HG02938 (cell line): ENCODE measurements around the gene GTPBP1.

Experiments
- ATAC-seq: cut with Tn5 transposase; IDR thresholded peaks from one replicate; pipeline ENCODE4 v1.9.1; 2021; ENCODE audit warnings: mild to moderate bottlenecking, moderate library complexity; ENCODE audit not compliant: unreplicated experiment

GTPBP1 gene

DNA sequence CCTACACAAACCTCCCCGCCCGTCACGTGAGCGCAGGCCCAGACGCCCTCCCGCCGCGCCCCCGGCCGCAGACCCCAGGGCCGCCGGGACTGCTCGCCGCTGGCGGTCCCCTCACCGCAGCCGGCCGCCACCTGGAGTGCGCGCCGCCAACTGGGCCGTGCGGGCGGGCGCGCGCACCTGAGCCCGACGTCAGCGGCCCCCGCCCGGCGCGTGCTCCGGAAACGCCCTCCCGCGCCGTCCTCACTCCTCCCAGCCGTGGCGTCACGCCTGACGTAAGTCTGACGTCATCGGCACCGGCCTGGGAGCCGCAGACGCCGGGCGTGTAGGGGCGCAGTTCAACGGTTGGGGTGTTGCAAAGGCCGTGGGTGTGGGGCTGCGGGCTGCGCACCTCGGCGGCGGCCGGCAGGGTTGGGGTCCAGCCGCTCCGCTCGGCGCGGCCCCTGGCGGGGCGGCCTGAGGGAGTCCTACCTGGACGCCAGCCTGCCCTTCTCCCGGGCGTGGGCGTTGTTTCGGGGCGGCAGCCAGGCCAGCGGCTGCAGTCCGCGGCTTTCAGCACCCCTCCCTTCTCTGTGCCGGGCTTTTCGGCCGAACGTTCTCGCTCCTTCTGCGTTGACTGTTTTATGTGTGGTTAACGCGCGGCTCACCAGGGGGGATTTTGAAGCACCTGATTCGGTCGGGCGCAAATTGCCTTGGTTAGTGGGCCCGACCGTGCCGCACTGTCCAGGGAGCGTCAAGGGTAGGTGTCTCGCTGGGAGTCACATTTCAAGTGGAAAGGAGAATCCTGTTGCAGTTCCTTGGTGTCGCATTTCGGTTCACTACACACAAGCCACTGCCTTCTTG, 4.7 kb upstream of the GTPBP1 start, which contains the start of gene JOSD1:
Gene JOSD1, minus strand, starts transcription at position 155 of the 840 bp plus-strand sequence. CDS start 956 bp downstream, outside the sequence.
- ATAC-seq = peak; percentile 18

DNA sequence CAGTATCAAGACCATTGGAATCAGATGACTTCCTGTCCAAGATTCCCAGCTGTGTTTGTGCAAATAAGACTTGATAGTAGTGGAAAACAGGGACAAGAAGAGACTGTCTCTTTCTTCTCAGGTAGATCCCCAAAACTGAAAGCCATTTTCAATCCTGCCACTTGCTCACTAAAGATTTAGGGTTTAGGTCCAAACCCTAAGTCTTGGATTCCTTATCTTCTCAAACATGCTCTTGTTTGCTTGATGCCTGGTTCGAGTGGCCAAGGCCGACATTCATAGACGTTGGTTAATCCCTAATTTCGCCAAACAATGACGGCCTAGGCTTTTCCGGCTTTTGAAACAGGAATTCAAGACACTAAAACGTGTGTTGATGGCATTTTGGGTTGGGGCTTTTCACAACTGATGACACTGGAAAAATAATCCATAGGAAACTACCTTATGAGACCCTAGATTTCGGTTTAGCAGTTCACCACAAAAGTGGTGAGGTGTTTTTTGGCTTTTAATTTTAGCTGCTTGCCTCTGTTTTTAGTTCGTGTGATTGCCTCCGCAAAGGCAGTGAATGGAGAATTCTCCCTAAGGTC, 1.0 kb upstream of the GTPBP1 start:
- ATAC-seq = no peak

DNA sequence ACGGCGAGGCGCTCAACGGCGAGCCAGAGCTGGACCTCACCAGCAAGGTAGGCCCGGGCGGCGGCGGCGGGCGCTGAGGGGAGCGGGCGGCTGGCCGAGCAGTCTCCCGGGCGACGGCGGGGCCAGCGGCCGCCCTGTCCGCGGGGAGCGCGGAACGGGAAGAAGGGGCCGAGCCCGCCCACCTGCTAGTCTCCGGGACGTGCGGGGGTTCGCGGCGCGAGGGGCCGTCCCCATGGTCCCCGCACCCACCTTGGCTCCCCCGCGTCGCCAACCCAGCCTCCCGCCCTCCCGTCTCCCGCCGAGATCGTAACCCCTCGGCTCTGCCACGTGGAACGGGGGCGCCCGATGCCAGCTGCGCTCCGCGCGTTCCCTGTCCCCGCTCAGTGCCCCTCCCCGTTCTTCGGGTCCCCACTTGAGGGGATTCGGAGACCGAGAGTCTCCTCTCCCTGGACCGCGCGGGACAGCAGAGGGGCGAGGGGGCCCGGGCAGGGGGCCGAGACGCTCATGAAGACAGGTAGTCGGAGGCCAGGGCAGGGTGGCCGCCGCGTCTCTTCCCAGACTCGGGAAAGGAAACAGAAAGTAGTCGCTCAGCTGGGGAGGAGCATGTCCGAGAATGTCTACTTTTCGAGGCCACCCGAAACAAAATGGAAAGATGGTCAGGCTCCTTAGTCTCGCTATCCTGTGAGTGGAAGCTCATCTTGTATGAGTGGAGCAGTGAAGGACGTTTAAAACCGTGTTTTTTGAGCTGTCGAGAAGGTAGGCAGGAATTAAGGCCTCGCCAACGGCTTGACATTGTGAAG, 557 bp downstream of the GTPBP1 start:
- no peak for ATAC-seq

DNA sequence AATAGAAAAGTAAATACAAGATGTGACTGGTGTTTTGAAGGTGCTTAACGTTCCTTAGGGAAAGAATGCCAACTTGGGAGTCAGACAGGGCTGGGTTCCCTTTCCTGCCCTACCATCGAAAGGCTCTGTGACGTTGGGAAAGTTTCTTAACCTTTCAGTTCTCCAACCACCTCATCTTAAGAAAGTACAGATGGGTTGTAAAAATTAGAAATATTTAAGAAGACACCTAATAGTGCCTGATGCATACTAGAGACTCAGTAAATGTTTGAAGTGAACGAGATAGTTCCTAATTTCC, 1.1 kb downstream of the GTPBP1 start:
- ATAC-seq = no peak

DNA sequence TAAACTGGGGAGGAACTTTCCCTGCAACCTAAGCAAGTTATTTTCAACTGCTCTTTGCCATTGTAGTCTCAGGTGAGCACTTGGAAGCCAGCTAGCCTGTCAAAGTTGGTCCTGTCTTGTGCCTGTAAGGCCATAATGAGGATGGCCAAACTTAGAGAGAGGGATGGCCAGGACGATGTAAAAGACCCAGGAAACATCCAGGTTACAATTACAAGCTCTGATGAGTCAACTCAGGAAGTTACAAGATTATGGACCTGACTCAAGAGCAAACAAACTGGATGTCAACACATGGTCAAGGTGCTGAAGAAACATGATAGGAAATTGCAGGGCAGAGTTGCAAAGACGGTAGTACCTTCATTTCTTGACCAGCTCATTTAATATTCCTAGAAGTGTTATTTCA, 1.6 kb downstream of the GTPBP1 start:
- ATAC-seq = no peak

DNA sequence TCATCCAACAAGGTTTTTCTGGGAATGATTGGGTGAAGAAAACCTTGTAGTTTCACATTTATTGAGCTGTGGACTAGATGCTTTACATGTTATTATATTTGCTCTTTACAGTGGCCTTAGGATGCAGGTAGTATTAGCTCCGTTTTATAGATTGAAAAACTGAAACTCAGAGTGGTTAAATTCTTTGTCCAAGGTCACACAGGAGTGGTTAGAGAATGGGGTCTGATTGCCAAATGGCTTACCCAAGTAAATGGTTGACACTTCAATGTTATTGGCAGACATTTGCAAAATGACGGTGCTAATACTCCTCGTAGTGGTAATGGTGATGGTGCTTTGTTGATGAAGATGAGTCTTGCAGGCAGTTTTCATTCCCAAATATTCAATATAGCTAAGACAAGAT, 2.2 kb downstream of the GTPBP1 start:
- ATAC-seq = no peak

DNA sequence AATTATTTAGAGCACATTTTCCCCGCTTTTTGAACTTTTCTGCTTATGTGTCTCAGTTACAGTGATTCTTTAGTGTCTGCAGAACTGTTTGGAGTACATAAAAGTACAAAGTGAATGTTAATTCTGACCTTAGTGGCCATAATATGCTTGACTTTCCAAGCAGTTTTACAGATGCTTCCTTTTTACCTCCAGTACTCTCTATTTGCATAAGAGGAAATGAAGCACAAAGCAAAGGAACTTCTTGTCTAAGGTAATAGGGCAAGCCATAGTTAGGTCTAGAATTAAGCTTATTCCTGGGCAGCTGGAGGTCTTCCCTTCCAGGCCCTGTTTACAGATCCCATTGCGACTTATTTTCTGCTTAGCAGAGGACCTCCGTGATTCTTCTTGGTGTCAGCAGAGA, 3.6 kb downstream of the GTPBP1 start:
- ATAC-seq = no peak

DNA sequence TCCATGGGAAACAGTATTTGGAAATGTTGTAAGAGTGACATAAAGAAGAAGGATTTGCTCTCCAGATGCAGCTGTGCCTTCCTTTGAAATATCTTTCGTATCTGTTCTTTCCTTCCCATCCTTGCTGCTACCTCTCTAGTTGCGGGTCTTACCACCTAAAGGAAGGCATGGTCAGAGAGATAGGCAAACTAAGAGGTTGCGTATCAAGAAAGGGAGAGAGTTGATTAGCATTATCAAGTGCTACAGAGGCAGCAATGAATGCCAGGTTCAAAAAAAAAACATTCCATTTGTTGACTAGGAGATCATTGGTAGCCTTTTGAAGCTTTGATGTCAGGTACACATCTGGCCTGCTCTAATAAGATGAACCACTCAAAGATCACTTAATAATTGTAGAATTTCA, 4.6 kb downstream of the GTPBP1 start:
- no peak for ATAC-seq

DNA sequence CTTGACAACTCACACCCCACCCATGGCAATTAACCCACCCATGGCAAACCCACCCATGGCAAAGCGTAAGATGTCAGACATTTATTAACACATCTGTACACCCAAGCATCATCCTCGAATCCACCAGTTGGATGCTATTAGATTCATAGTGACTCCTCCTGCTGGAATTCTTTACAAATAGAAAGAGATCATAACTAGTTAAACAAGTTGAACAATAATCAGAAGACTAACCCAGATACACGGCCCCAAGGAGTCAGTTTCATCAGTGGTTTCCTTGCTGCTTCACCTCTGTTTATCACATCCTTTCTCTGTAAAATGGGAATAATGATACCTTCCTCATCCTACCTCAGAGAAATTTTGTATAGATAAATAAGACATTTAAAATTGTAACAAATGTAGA, 5.1 kb downstream of the GTPBP1 start:
- ATAC-seq = no peak

DNA sequence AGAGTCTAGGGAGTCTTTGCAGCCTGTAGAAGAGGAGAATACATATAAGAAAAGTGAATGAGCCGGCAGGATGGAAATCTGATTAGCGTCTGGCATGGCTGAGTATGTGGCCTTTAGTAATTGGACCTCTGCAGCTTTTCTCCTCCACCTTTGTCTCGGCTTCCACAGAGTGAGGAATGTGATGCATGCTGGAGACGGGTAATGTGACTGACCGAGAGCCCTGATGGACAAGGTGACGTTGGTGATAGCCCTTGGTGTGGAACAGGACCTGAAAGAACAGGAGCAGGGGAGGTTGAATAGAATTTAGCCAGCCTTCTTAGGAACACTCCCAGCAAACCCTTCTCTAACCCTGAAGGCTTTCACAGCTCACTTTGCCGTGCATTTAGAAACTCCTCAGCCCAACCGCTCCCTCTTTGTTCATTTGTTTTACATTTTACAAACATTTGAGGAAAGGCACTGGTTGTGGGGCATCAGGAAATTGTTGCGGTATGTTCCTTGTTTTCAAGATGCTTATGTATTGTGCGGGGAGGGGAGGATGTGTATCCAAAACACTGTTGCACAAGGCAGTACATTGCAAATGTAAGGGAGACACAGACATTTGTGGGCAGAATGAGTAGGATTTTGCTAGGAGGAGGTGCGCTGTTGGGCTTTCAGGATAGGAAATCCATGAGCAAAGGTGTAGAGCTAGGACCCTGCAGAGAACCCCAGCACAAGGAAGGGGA, 6.9 kb downstream of the GTPBP1 start:
- no peak for ATAC-seq

DNA sequence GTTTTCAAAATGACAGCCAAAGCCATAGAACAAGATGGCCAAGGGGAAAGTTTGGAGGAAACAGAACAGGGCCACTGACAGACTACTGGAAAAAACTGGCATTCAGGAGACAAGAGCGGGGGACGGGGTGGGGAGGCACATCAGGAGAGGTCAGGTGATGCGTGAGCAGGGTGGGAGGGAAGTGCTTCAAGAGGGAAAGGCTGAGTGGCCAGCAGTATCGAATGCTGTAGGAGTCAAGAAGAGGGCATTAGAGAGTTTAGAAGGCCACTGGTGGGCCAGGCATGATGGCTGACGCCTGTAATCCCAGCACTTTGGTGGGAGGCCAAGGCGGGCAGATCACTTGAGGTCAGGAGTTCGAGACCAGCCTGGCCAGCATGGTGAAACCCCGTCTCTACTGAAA, 8.2 kb downstream of the GTPBP1 start:
- ATAC-seq = no peak

DNA sequence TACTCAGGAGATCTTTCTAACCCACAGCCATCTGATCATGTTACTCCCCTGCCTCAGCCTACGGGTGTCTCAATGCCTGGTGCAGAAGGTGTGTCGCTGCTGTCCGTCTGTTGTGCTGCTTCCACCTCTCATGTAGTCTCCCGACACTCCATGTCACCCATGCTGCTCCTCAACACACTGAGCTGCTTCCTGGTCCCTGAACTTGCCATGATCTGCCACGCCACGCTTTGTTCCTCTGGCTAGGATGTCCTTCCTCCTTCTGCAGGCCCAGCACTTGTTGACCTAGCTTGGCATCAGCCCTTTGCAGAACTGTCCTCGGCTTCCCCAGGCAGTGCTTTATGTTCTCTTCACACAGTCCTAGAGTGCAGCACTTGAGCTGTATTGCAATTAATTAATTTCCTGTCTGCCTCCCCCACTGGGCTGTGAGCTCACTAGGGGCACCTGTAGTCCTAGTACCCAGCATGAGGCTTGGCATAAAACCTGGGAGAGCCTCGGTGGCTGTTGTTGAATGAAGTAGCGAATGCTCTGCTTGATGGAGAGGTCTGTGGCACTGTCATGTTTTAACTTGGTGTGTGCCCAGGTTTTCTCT, 9.5 kb downstream of the GTPBP1 start:
- no peak for ATAC-seq

DNA sequence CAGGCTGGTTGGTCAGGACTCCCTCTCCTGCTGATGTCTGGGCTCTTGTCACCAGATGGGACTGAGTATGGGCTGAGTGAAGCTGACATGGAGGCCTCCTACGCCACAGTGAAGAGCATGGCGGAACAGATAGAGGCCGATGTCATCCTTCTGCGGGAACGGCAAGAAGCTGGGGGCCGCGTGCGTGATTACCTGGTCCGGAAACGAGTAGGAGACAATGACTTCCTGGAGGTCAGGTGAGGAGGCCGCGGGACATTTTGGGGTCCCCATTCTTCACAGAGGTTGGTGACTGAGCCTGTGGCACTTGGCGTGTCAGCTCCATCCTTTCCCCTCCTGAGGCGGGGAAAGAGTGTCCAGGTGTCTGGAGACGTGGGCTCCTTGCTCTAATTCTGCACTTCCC, 10.1 kb downstream of the GTPBP1 start:
- ATAC-seq = no peak

DNA sequence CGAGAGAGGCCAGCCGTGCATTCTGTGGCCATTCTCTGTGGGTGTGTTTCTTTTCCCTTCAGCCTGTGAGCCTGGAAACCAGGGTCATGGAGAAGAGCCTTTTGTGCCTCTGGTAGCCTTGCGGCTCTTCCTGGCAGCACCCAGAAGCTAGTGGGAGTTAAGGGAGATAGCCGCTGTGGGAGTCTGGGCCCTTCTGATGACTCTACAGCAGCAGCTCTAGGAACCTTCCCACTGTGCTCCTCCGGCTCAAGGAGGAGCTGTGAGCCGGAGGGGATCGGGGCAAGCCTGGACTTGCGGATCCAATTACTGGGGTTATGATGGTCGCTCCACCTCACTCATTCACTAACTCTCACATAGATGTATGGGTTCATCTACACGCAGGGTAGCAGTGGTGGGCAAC, 10.5 kb downstream of the GTPBP1 start:
- no peak for ATAC-seq

DNA sequence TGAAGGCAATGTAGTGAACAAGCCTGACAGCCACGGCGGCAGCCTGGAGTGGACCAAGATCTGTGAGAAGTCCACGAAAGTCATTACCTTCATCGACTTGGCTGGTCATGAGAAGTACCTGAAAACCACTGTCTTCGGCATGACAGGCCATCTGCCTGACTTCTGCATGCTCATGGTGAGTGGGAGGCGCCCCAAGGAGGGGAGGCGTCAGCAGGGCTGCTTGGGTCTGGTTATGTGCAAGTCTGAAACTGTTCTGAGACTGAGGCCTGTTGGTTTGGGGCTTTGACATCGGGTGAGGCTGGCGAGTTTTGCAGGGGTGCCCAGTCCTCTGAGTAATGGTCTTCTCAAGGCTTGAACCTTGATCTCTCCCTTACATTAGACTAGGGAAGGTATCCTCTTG, 11.1 kb downstream of the GTPBP1 start:
- ATAC-seq = no peak

DNA sequence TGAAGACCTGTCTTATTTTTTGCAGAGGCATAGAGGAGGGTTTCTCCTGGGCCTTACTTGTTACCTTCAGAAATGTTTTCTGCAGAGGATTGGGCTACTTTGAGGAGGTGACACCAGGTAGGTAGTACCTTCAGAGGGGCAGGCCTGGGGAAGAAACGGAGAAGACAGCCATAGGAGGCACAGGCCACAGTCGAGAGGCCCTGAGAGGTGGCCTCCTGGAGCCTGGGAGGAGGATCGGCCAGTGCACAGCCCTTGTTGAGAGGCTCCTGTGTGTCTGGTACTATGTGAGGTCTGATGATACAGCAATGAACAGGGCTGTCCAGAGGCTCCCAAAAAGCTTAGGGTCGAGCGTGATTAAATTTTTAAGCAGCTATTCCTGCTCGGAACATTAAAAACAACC, 11.5 kb downstream of the GTPBP1 start:
- no peak for ATAC-seq

DNA sequence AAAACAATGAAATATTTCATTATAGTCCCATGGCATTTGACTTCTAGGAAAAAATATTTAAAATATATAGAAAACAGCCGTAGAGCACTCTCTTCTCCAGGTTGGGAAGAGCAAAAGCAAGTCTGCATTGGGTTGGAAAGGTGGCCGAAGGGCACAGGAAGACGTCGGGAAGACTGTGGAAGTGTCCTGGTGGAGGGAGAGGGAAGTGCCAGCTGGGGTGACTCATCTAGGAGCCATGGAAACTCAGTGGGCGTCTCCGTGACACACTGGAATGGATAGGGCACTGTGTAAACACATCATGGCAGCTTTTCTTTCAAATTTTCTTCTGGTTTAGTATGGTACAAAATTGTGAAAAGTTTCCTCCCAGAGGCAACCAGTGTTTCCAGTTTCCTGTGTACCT, 12.7 kb downstream of the GTPBP1 start:
- no peak for ATAC-seq

DNA sequence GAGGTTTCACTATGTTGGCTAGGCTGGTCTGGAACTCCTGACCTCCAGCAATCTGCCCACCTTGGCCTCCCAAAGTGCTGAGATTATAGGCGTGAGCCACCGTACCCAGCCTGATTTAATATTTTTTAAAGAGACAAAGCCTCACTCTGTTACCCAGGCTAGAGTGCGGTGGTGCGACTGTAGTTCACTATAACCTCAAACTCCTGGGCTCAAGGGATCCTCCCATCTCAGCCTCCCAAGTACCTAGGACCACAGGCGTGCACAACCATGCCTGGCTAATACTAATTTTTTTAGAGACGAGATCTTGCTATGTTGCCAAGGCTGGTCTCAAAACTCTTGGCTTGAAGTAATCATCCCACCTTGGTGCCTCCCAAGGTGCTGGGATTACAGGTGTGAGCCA, 13.5 kb downstream of the GTPBP1 start:
- ATAC-seq = no peak

DNA sequence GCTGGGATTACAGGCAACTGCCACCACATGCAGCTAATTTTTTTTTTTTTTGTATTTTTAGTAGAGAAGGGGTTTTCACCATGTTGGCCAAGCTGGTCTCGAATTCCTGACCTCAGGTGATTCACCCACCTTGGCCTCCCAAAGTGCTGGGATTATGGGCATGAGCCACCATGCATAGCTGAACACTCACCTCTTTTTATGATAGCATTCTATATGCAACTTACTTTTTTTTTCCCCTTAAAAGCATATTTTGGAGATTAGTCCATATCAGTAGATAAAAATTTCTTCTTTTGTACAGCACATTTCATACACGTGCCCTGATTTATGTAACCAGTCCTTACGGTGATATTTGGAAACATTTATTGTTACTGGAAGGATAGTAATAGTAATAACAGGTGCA, 14.6 kb downstream of the GTPBP1 start:
- ATAC-seq = no peak

DNA sequence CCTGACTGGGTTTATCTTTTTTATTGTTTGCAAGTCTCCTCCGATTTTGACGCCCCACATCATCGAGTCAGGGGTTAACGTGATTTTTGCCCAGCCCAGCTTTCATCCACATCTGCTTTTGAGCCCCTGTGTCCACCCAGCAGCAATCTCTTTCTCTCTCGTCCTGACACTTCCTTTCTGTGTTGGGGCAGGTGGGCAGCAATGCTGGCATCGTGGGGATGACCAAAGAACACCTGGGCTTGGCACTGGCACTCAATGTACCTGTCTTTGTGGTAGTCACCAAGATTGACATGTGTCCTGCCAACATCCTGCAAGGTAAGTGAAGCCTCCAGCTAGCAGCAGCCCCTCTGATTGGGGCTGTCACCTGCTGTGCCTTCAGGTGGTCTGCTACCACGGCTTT, 15.8 kb downstream of the GTPBP1 start:
- ATAC-seq = no peak

DNA sequence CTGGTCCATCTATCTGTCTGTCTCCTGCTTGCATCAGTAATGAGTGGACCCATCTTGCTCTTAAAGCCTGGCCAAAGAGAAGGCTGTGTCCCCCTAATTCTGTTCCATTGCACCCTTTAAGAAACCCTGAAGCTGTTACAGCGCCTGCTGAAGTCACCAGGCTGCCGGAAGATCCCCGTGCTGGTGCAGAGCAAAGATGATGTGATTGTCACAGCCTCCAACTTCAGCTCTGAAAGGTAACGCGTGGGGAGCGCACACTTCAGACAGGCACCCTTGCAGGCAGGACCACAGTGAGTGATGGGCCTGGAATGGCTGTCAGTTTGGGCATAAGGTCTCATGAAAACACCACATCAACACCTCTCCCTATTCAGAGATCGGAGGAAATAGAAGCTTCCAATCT, 18.4 kb downstream of the GTPBP1 start:
- no peak for ATAC-seq
